C4-2B (cell line): Measurements from ENCODE around the gene BABAM2.

Source experiments
- H3K27ac ChIP-seq: fragments of 450-650 bp; 2 replicates; pipeline ENCODE4 v1.5.1; 2017
- ZFX ChIP-seq: fragments of 450-650 bp; IDR thresholded peaks from 2 replicates; pipeline ENCODE4 v1.6.1; 2017
- TF ChIP-seq, protein P1 (sequence below): fragments of 450-650 bp; conservative IDR thresholded peaks from 2 replicates; pipeline ENCODE4 v1.5.1; 2017; ENCODE audit warnings: mild to moderate bottlenecking

BABAM2 gene

DNA sequence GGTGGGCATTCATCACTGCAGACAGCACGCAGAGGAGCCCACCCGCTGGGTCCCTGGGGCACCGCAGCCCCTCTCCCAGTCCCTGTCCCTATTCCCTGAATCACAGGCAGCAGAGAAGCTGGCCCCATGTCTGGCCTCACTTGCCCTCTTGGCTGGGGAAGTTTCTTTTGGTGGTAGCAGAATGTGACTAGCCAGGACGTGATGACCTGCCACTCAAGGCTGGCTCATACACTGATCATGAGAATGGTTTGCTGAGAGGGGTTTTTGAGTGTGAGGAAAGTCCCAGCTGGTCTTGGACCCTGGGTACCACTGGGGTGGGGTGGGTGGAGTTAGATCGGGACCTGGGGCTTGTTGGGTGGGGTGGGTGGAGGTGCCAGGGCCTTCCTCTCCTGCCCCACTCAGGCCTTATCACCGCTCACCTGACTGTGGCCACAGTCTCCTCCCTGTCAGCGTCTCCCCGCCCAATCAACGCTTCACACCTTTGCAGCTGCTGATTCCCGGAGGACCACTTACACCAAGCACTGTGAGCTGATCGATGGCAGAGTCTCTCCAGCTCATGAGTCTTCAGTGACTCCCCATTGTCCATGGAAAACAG lies 473.3 kb downstream of the BABAM2 start:
- no peak for TF ChIP-seq ZFX
- TF ChIP-seq, protein P1, sequence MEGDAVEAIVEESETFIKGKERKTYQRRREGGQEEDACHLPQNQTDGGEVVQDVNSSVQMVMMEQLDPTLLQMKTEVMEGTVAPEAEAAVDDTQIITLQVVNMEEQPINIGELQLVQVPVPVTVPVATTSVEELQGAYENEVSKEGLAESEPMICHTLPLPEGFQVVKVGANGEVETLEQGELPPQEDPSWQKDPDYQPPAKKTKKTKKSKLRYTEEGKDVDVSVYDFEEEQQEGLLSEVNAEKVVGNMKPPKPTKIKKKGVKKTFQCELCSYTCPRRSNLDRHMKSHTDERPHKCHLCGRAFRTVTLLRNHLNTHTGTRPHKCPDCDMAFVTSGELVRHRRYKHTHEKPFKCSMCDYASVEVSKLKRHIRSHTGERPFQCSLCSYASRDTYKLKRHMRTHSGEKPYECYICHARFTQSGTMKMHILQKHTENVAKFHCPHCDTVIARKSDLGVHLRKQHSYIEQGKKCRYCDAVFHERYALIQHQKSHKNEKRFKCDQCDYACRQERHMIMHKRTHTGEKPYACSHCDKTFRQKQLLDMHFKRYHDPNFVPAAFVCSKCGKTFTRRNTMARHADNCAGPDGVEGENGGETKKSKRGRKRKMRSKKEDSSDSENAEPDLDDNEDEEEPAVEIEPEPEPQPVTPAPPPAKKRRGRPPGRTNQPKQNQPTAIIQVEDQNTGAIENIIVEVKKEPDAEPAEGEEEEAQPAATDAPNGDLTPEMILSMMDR, result no peak
- H3K27ac ChIP-seq, result no peak overlapping the region

DNA sequence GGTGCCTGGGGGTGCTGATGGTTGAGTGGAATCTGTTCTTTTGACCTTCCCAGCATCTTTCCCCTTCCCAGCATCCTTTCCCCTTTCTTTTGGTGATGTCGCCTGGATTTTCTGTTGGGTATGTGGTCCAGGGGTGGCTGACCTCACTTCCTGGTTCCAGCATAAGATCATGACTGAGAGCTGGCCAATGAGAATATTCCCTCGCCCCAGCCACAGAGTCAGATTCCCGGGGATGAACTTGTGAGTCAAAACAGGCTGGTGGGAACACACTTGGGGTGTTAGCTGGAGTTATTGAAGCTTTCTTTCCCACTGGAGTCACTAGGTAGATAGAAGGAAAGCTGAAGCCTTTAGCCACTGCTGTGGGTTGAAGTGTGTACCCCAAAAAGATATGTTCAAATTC lies 474.1 kb downstream of the BABAM2 start:
- no peak overlapping the region for H3K27ac ChIP-seq
- no peak for TF ChIP-seq ZFX
- TF ChIP-seq, protein P1, result no peak

DNA sequence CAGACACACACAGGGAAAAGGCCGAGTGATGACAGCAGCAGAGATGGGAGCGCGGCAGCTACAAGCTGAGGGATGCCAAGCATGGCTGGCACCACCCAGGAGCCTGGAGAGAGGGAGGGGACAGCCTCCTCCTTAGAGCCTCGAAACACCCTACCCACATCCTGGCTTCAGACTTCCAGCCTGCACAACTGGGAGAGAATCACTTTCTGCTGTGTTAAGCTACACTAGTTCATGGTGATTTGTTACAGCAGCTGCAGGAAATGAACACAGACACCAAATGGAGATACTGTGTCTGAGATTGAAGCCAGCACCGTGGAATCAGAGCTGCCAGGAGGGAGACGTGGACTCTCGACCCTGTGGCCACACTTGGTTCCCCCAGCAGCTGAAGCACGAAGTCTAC lies 474.6 kb downstream of the BABAM2 start:
- H3K27ac ChIP-seq, result no peak overlapping the region
- no peak for TF ChIP-seq ZFX
- TF ChIP-seq, protein P1, result no peak

DNA sequence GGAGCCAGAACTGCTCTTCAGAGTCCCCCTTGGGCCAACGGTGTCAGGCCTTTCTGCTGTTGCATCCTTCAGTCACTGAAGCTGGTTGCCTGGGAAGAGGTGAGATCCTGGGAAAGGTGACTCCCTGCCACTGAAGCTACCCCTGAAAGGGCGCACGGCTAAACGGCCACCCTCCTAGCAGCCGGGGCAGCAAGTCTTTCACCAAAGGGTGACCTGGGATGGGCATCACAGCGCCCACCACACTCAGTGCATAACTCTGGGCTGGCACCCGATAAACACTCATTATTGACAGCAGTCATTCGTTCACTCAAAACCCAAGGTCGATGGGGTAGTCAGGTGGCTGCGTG lies 475.6 kb downstream of the BABAM2 start:
- H3K27ac ChIP-seq, result no peak overlapping the region
- TF ChIP-seq, protein P1, result no peak
- TF ChIP-seq ZFX, result no peak

DNA sequence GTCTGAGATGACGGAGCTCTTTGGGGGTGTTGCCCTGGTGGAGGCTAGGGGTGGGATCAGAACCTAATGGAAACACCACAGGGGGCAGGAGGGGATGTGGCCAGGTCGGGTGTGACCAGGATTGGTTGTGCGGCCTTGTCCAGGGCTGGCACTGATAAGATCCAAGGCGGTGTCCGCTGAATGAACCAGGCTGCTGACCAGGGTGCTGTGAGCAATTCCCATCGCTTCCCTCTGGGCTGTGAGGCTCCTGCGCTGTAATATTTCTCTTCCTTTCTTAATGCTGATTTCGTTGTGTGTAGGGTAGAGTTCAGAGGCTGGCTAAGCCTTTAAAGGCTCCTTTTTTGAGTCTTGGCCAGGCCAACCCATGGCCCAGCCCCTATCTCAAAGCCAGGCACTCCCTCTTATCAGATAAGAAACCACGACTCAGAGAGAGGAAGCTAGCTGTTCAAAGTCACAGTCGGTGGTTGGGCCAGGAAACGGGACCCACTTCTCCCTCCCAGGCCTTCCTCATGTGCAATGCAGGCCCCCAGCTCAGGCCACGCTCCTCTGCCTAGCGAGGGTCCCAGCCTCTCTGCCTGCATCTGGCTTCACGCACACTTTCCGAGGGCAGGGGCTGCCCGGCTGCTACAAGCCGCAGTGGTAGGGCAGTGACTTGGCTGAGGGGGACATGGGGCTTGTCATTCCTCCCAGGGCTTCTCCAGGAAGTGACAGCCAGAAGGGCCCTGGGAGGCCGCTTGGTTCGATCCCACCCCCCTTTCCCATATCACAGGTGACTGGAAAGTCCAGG lies 476.2 kb downstream of the BABAM2 start:
- H3K27ac ChIP-seq, result no peak overlapping the region
- TF ChIP-seq, protein P1, result no peak
- TF ChIP-seq ZFX, result no peak

DNA sequence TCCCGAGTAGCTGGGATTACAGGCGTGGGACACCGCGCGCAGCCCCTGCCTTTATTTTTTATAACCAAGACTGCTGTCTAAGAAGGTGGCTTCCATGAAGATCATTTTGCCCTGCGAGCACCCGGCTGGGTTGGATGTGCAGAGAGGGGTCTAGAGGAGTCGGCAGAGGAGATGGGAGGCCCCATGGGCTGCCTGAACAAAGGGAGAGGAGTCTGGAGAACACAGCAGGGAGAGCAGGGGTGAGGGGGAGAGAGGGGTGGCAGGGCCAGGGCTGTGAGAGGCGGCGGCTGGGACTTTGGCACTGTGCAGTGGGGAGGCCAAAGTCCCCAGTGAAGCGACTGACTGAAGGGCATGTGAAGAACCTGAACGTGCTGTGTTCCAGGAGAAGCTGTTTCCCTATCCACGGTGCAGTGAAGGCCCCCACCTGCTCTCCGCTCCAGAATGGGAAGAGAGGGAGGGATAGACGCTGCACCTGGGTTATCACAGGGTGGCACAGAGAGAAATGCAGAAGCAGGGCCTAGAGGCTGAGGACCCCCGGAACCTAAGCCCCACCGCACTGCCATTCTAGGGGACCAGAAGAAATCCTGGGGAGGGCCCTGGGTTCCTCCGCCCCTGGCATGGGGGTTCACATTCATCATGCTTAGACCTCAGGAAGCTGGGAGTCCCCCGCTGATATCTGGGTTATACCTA lies 477.3 kb downstream of the BABAM2 start:
- H3K27ac ChIP-seq, result no peak overlapping the region
- TF ChIP-seq ZFX, result no peak
- TF ChIP-seq, protein P1, result no peak

DNA sequence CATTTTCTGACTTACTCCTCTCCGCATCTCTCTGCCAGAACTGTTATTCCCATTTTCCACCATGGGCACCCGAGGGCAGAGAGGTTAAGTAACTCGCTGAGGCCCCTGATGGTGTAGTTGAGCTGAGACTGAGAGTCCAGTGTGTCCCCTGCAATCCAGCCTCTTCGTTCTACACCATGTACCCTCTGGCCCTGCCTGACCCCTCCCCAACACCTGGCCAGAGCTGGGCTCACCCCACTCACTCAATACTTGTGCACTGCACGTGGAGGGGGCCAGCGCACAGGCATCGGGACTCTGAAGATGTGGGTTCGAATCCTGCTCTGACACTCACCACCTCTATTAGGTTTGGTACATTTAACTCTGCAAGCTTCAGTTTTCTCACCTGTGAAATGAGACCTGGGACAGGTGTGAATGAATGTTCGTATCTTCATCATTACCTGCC lies 477.8 kb downstream of the BABAM2 start:
- TF ChIP-seq, protein P1, result no peak
- no peak for TF ChIP-seq ZFX
- no peak overlapping the region for H3K27ac ChIP-seq
